Measurements from ENCODE around the gene WASF2.
"Not testable (repeated sequence)": the region's sequence is repeated elsewhere in the genome, so short reads cannot be mapped to it uniquely, and the experiment has no call there.

WASF2 gene

GRCh38 chr1:27416387-27417111, 73.4 kb downstream of the WASF2 start:
- DNase-seq: no peak

GRCh38 chr1:27414091-27414490, 75.9 kb downstream of the WASF2 start:
- no peak for DNase-seq

- no peak for DNase-seq
Observed at GRCh38 chr1:27413004-27413403, 77.0 kb downstream of the WASF2 start.

- no peak for DNase-seq
Observed at GRCh38 chr1:27412502-27412901, 77.5 kb downstream of the WASF2 start.

GRCh38 chr1:27410709-27411108, 79.3 kb downstream of the WASF2 start:
- no peak for DNase-seq

- DNase-seq: no peak
Observed at GRCh38 chr1:27409669-27410068, 80.3 kb downstream of the WASF2 start.

- no peak for DNase-seq
Observed at GRCh38 chr1:27408151-27408550, 81.8 kb downstream of the WASF2 start.

- DNase-seq: not testable (repeated sequence)
Observed at GRCh38 chr1:27406791-27407190, 83.2 kb downstream of the WASF2 start.

GRCh38 chr1:27406362-27406680, 83.6 kb downstream of the WASF2 start:
- no peak for DNase-seq

- DNase-seq: not testable (repeated sequence)
Observed at GRCh38 chr1:27405598-27406361, 84.2 kb downstream of the WASF2 start.

GRCh38 chr1:27405074-27405473, 84.9 kb downstream of the WASF2 start:
- DNase-seq: no peak

- DNase-seq: no peak
Observed at GRCh38 chr1:27403931-27404330, 86.0 kb downstream of the WASF2 start.

- DNase-seq: no peak
Observed at GRCh38 chr1:27403065-27403726, 86.8 kb downstream of the WASF2 start.

- DNase-seq: no peak
Observed at GRCh38 chr1:27402349-27402754, 87.6 kb downstream of the WASF2 start.

GRCh38 chr1:27400963-27401341, 89.0 kb downstream of the WASF2 start:
- no peak for DNase-seq

GRCh38 chr1:27400082-27400962, 89.6 kb downstream of the WASF2 start:
- no peak for DNase-seq

- no peak for DNase-seq
Observed at GRCh38 chr1:27399251-27400025, 90.5 kb downstream of the WASF2 start.

GRCh38 chr1:27398405-27399149, 91.4 kb downstream of the WASF2 start:
- DNase-seq: no peak

- DNase-seq: no peak
Observed at GRCh38 chr1:27397749-27398148, 92.2 kb downstream of the WASF2 start.

- DNase-seq: no peak
Observed at GRCh38 chr1:27397110-27397509, 92.9 kb downstream of the WASF2 start.

- DNase-seq: peak; percentile 21
Observed at GRCh38 chr1:27395441-27396195, 94.3 kb downstream of the WASF2 start.
